ENCODE results near the gene ZSWIM3.
"Not testable (repeated sequence)": the region's sequence is repeated elsewhere in the genome, so short reads cannot be mapped to it uniquely, and the experiment has no call there.

ZSWIM3 gene

DNA sequence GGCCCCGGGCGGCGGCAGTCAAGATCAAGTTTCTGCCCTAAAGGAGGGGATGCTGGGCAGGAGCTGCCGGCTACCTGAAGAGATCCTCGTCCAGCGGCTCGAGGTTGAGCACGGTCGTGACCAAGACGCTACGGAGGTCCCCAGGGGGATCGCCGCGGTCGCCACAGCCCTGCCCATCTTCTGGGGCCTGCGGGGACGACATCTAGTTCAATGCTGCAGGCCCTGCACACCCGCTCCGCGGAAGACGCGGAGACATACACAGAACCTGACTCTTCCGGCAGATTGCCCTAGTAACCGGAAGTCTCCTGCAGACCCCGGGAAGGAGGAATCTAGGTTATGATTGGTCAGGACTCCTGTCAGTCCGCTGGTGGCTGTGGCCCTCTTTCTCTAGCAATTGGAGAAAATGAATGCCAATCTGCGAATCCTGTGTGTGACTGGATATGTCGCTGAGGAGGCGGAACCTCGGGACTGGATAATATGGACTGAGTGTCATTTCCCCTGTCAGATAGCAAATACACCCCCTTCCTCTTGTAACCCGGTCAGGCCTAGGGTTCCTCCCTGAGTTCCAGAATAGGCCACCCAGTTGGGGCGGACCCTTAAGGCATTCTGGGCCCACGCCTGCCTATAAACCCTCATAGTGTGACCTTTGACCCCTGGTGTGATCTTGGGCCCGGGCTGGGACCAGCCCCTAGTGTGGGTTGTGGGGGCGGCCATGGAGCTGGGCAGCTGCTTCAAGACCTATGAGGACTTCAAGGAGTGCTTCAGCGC lies at the start of gene ZSWIM3, which contains the start of gene ACOT8:
TSS of gene ZSWIM3 (plus strand) at position 501 of the 768 bp plus-strand sequence. CDS start at position 713, 212 bp downstream.
TSS of gene ACOT8 (minus strand) at position 279 of the 768 bp plus-strand sequence. CDS start at position 202, 77 bp downstream.
- peak; percentile 98 for DNase-seq

DNA sequence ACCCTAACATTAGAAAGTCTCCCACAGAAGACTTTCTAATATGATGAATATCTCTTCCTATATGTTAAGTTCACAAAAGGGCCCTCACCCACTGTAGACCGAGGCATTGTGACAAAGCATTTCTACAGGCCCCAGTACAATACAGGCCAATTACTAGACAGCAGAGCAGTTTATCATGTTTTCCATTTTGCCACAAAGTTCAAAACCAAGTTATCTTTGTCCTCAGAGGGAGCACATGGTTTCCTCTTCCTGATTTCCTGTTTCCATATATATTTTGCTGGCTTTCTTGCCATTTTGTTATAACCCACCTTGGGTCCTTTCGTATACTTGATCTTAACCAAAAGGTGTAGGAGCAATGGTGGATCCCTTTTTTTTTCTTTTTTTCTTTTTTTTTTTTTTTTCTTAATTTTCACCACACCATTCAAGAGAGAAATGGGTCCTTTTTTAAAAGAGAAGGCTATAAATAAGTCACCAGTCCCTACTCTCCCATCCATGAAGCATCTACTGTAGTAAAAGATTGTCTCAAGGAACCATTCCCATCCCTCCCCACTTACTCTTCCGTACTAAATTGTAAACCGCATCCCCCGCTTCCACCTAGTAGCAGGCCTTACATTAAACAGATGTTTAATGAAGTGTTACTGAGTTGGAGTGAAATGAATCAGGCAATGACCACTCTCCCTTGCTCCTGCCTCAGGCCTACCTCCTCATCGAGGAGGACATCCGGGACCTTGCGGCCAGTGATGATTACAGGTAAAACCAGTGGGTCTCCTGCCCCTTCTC lies 47.0 kb upstream of the ZSWIM3 start:
- DNase-seq = no peak

DNA sequence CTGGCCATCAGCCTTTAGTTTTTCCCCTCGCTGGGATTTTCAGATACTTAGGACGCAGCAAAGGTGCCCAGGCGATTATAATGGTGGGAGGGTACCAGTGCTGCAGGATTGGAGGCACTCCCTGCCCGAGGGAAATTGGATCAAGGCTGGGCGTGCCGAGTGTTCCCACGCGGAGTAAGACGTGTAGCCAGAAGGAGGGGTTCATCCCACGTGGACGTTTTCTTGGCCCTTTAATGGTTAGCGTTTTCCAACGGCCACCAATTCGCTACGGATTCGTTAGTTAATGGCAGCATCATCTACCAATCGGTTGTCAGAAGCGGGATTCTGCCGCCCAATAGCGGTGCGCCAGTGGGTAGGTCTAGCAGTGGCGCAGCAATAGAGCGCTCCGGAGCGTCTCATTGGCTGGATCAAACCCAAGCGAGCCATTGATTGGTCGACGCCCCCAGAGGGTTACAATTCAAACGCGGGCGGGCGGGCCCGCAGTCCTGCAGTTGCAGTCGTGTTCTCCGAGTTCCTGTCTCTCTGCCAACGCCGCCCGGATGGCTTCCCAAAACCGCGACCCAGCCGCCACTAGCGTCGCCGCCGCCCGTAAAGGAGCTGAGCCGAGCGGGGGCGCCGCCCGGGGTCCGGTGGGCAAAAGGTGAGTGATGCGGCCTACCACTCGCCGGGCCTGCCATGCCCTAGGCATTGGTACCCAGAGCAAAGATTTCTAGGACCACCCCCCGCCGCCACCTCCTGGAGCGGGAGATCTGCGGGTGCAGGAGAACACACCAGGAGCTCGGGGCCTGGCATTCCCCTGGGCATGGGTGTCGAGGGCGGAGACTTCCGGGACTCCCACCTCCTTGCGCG lies 45.0 kb upstream of the ZSWIM3 start, which contains the start of gene UBE2C:
TSS of gene UBE2C (plus strand) at position 488 of the 849 bp plus-strand sequence. CDS start at position 540, 52 bp downstream.
- DNase-seq = peak; percentile 98

- no peak for DNase-seq
Observed at GRCh38 chr20:45813006-45813340, 44.4 kb upstream of the ZSWIM3 start.

DNA sequence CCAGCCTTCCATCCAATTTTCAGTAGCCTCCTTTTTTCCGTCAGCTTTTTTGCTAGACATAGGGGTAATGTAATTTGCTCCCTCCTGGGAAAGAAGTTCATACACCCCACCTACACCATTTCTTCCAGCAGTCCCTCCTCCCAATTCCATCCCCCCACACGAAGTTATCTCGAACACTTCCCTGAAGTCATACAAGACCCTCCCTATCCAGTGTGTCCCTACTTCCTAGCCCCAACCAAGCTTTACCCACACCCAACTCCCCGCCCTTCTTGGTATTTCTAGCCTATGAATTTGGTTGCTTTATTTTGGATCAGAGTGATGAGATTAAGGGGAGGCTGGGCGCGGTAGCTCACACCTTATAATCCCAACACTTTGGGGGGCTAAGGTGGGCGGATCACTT lies 43.9 kb upstream of the ZSWIM3 start:
- DNase-seq = no peak

DNA sequence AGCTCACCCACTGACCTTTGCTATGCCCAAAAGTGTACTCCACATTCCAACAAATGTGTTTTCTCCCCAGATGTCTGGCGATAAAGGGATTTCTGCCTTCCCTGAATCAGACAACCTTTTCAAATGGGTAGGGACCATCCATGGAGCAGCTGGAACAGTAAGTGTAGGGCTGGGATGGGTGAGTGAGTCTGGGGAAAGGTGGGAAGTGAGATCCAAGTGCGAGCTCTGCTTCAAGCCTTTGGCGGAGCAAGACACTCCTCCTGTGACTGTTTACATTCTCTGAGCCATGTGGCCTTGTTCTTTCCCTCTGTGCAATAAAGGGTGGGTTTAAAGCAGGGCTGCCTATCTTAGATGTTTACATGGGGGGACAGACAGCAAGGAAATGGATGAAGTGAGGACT lies 43.1 kb upstream of the ZSWIM3 start:
- no peak for DNase-seq

GRCh38 chr20:45816951-45817350 lies 40.5 kb upstream of the ZSWIM3 start:
- no peak for DNase-seq

DNA sequence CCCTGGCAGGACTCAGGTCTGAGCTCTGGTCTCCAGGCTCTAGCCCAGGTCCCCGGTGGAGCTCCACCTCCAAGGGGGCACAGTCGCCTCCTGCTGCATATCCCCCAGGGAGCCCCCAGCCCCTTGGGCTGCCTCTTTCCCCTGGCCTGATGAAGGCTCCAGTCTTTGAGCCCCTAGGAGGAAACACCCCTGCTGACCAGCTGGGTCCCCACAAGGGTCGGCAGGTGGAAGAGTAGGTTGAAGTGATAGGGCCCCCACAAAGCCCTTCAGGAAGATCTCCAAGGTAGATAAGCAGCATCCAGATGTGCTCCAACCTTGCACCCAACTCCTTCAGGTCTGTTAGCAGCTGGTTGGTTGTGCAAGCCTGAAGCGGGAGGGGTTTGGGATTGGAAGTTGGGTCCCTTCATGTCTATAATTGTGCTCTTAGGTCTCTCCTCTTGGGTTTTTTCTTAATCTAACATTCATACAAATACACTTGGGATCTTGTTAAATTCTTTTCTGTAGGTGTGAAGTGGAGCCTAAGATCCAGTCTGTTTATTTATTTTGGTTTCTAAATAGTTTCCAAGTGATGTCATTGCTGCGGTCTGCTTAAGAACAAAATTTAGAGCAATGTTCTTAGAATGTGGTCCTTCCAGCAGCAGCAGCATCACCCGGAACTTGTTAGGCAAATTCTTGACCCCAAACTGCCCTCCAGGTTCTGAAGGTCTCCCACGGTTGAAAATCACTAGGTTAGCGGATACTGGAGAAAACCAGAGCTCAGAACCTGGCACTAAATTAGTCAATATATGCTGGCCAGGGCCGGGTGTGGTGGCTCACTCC lies 39.8 kb upstream of the ZSWIM3 start:
- DNase-seq = no peak

DNA sequence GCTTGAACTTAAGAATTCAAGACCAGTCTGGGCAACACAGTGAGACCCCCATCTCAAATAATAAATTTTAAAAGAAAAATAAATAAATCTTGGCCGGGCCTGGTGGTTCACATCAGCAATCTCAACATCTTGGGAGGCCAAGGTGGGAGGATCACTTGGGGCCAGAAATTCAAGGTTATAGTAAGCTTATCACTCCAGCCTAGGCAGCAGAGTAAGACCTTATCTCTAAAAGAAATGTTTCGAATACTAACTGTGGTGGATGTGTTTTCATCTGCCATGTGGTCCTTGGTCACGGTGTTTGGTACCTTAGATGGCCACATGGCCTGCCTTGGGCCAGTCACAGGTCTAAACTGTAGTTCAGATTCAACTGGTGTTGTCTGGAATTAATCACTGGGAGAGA lies 39.2 kb upstream of the ZSWIM3 start:
- no peak for DNase-seq

DNA sequence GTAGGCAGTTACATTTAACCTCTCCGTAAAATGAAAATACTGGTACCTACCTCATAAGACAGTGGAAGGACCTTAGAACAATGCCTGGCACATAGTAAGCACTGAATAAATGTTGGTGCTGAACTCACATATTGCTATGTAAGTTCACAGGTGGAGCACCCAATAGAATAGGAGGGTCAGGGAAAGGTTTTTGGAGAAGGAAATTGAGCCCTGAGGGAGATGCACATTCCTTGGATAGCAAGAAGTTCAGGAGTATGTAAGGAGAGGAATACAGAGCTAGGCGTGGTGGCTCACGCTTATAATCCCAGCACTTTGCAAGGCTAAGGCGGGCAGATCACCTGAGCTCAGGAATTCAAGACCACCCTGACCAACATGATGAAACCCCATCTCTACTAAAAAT lies 37.9 kb upstream of the ZSWIM3 start:
- no peak for DNase-seq

DNA sequence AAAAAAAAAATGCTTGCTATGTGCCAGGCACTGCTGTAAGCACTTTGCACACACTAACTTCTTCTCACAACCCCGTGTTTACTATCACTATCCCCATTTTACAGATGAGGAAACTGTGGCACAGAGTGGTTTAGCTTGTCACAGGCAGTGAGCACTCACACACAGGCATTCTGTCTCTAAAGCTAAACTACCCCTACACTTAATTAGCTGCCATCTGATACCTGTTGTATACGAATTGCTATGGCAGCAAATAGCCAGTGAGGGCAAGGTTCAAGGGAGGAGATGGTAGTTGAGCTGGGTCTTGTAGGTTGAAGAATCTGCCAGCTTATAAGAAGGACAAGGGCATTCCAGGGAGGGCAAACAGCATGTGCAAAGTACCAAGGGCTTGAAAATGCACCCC lies 35.5 kb upstream of the ZSWIM3 start:
- DNase-seq = no peak

- peak; percentile 47 for DNase-seq
Observed at GRCh38 chr20:45822857-45823256, 34.6 kb upstream of the ZSWIM3 start.

GRCh38 chr20:45823949-45824835 lies 33.2 kb upstream of the ZSWIM3 start:
- DNase-seq = peak; percentile 56

- peak; percentile 4 for DNase-seq
Observed at GRCh38 chr20:45826381-45827019, 30.9 kb upstream of the ZSWIM3 start.

- DNase-seq = no peak
Observed at GRCh38 chr20:45827030-45827652, 30.3 kb upstream of the ZSWIM3 start, which contains the start of gene TNNC2. TNNC2 (minus strand) TSS chr20:45827312; CDS start chr20:45827248, 64 bp downstream.

DNA sequence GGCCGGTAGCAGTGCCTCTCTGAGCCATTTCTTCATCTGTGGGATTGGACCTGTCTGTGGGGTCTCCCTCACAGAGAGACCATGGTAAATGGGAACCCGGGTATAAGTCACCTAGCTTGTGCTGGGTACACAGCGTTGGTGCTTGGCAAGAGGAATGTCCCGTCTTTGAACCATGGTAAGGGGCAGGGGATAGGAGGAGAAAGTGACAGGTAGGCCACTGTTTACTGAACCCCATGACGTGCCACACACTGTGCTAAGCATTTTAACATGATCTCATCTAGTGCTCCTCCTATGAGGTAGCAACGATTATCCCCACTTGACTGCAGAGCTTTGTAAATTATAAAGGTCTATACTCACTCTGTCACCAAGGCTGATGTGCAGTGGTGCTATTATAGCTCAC lies 29.7 kb upstream of the ZSWIM3 start:
- no peak for DNase-seq

DNA sequence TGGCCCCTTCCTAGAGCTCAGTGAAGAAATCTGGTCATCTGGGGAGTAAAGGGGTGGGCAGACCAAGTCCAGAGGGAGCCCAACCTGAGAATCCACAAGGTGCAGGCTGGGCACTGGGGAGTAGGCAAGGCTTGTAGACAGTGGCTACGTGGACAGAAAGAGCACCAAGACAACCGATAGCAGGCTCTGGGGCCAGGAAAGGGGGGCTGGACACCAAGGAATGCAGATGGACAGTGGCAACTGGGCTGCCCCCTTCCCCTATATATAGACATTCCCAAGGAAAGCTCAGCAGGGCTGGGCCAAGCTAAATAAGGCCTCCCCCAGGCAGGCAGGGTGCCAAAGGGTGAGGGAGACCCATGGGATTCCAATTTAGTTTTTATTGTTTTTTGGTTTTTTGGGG lies 28.8 kb upstream of the ZSWIM3 start:
- DNase-seq = no peak

- not testable (repeated sequence) for DNase-seq
Observed at GRCh38 chr20:45829673-45830106, 27.7 kb upstream of the ZSWIM3 start.

GRCh38 chr20:45832619-45833018 lies 24.8 kb upstream of the ZSWIM3 start:
- DNase-seq = no peak

Measured in NCI-H510A treated with DMSO at 0.1 percent for 48 hours (cell line).